WERI-Rb-1 (cell line): ENCODE measurements around the gene AGAP1.

Experiments used
- DNase-seq: peaks from one replicate; pipeline ENCODE4 v3.0.0-alpha.2; 2020
- H3K27ac ChIP-seq: fragments of 250-450 bp; sonication (Bioruptor Pico); 2 replicates; pipeline ENCODE4 v1.5.1; 2020; ENCODE audit warnings: mild to moderate bottlenecking, moderate library complexity
- H3K27me3 ChIP-seq: fragments of 250-450 bp; sonication (Bioruptor Pico); 2 replicates; pipeline ENCODE4 v1.5.1; 2021; ENCODE audit warnings: mild to moderate bottlenecking, low read depth, moderate library complexity; ENCODE audit not compliant: insufficient read depth, severe bottlenecking
- H3K36me3 ChIP-seq: fragments of 250-450 bp; sonication (Bioruptor Pico); 2 replicates; pipeline ENCODE4 v1.5.1; 2020; ENCODE audit warnings: mild to moderate bottlenecking, moderate library complexity
- H3K4me3 ChIP-seq: 2 replicates; pipeline ENCODE4 v1.5.1; 2011; ENCODE audit warnings: low read depth, mild to moderate bottlenecking, control low read depth, low read length
- H3K9me3 ChIP-seq: fragments of 250-450 bp; sonication (Bioruptor Pico); 2 replicates; pipeline ENCODE4 v1.5.1; 2021; ENCODE audit warnings: mild to moderate bottlenecking, moderate library complexity; ENCODE audit not compliant: severe bottlenecking
- TF ChIP-seq, protein P1 (sequence below): IDR thresholded peaks from 2 replicates; pipeline ENCODE4 v1.5.1; 2011; ENCODE audit warnings: low read depth, mild to moderate bottlenecking, control low read depth, inconsistent platforms, low read length

AGAP1 gene

DNA sequence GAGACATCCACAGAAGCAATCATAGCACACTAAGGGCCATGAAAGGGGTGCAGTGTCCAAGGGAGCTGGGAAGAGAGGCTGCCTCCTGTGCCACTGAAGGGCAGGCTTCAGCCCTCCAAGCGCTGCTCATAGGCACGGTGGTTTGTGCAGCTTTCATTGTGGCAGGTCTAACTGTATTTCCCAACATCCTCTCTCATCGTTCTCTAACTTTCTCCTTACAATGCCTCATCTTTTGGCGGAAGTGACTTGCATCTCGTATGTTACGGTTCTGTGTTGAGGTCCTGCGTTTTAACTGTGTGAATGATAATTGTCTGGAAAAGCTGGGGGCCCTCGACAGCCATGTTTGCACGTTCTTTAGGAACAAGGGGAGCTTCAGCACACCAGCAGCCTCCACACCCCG lies 460.4 kb downstream of the AGAP1 start:
- Histone ChIP-seq H3K4me3 (no peak overlapping the region), H3K27me3 (no peaks in the 10 kb centered on the region), H3K9me3 (no peaks in the 10 kb centered on the region), H3K27ac (no peak overlapping the region), H3K36me3 (peaks cover 25% of the 10 kb centered on the region)
- TF ChIP-seq, protein P1, sequence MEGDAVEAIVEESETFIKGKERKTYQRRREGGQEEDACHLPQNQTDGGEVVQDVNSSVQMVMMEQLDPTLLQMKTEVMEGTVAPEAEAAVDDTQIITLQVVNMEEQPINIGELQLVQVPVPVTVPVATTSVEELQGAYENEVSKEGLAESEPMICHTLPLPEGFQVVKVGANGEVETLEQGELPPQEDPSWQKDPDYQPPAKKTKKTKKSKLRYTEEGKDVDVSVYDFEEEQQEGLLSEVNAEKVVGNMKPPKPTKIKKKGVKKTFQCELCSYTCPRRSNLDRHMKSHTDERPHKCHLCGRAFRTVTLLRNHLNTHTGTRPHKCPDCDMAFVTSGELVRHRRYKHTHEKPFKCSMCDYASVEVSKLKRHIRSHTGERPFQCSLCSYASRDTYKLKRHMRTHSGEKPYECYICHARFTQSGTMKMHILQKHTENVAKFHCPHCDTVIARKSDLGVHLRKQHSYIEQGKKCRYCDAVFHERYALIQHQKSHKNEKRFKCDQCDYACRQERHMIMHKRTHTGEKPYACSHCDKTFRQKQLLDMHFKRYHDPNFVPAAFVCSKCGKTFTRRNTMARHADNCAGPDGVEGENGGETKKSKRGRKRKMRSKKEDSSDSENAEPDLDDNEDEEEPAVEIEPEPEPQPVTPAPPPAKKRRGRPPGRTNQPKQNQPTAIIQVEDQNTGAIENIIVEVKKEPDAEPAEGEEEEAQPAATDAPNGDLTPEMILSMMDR: no peak
- DNase-seq: no peak

DNA sequence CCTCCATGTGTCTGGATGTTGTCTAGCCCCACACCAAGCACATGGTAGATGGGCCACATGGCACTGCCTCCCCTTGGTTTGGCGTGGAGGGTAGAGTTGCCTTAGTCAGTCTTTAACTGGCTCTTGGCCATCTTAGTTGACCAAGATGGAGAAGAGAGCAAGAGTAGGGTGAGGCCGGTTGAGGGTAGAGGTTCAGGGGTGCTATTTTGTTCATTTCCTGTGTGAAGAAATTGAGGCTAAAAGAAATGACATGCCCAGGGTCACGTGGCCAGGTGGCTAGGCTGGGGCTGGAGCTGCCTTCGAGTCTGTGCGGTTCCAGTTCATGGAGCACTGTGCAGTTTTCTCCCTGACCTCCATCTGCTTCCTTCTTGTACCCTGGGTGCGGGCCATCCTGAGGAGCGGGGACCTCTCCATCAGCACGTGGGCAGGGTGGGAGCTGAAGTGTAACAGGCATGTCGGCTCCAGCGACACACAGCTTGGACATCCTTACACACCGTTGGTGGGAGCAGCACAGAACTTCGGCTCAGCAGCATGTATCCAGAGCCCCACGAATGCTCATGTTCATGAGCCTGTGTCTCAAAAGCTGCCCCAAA lies 461.1 kb downstream of the AGAP1 start:
- no peak for DNase-seq
- no peak overlapping the region for H3K27ac ChIP-seq
- no peaks in the 10 kb centered on the region for H3K27me3 ChIP-seq
- no peaks in the 10 kb centered on the region for H3K9me3 ChIP-seq
- H3K4me3 ChIP-seq: no peak overlapping the region
- TF ChIP-seq, protein P1: no peak
- H3K36me3 ChIP-seq: peaks cover 22% of the 10 kb centered on the region

DNA sequence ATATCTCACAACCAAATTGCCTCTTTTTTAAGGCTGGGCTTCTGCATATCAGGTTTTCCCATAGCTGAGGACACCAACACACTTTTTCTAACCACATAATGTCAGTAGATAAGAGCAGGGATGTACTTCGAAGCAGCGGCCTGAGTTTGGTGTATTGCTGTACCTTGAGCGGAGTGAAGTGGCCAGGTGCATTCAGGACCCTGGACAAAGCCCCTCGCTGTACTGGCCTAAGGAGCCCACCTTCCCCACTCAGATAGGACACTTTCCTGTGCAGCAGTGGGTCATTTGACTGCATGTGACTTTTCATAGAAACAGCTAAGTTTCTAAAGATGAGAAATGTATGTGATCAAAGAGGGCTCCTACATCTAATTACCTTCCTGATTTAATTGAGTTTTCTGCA lies 461.8 kb downstream of the AGAP1 start:
- no peak for DNase-seq
- Histone ChIP-seq H3K27ac (no peak overlapping the region), H3K27me3 (no peaks in the 10 kb centered on the region), H3K9me3 (no peaks in the 10 kb centered on the region), H3K4me3 (no peak overlapping the region), H3K36me3 (peaks cover 22% of the 10 kb centered on the region)
- TF ChIP-seq, protein P1: no peak

DNA sequence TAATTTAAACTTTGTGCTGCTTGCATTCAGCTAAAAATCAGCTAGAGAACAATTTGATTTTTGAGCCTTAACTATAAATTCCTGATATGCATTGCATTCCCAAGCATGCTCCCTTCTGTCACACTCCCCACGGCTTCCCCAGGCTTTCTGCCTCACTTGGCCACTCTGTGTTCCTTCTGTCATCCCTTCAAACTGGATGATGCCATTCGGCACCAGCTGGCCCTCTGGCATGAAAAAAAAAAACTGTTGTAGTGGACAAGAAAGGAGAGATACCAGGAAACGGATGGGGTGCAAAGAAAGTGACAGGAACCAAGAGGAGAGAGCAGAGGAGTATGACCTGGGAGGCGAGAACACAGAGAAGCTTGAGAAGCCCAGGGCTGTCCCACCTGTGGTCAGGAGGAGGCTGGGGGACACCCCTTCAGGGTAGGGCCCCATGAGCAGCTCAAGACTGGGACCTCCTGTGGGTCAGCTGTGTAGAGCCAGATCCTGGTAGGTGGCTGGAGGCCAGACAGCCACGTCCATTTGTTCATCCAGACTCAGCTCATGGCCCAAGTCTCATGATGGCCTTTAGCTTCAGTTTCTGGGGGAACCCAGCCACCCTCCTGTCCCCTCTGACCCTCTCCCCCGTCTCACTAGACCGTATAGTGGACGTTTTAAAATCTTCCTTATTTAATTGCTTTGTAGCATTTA lies 462.6 kb downstream of the AGAP1 start:
- Histone ChIP-seq H3K9me3 (no peaks in the 10 kb centered on the region), H3K36me3 (peaks cover 18% of the 10 kb centered on the region), H3K27me3 (no peaks in the 10 kb centered on the region), H3K4me3 (no peak overlapping the region), H3K27ac (no peak overlapping the region)
- no peak for DNase-seq
- TF ChIP-seq, protein P1: no peak

DNA sequence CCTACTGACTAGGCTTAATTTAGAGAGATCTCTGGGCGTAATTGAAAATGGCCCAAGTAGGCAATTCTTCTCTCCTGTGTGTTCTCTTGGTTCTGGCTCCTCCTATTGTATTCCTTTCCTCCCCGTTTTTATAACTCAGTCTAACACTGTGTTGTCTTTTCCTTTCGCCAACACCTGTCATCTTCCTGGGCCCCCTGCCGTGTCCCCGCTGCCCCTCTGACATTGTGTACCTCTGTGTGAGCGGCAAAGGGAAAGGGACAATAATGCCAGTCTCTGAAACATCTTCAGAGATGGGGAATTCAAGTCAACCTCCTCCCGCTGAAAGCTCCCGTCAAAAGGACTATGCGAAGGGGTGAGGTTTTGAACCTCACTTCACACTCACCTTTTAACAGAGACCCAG lies 463.4 kb downstream of the AGAP1 start:
- DNase-seq: no peak
- Histone ChIP-seq H3K27me3 (no peaks in the 10 kb centered on the region), H3K36me3 (peaks cover 18% of the 10 kb centered on the region), H3K9me3 (no peaks in the 10 kb centered on the region), H3K27ac (no peak overlapping the region), H3K4me3 (no peak overlapping the region)
- TF ChIP-seq, protein P1: no peak
